ENCODE measurements around the gene NET1.

- TF ChIP-seq CTCF (IDR thresholded peaks at IDR 0.05) (no peak), POLR2AphosphoS5 (IDR thresholded peaks at IDR 0.05) (no peak)
These were observed 76.2 kb downstream of the NET1 start for GRCh38 chr10:5488272-5489161.

Measured in esophagus muscularis mucosa (tissue), 3 donors.